HUES64 (cell line): ENCODE data around the gene CTSD.

Experiments used
- H3K27ac ChIP-seq: 2 replicates; pipeline ENCODE4 v1.7.0; 2013; ENCODE audit warnings: low read depth, low read length, inconsistent platforms
- H3K27me3 ChIP-seq: 2 replicates; pipeline ENCODE4 v1.6.1; 2013; ENCODE audit warnings: mild to moderate bottlenecking, low read length; ENCODE audit not compliant: insufficient read depth
- H3K36me3 ChIP-seq: 2 replicates; pipeline ENCODE4 v1.6.1; 2013; ENCODE audit warnings: mild to moderate bottlenecking, low read length; ENCODE audit not compliant: insufficient read depth
- H3K4me1 ChIP-seq: 2 replicates; pipeline ENCODE4 v1.6.1; 2013; ENCODE audit warnings: mild to moderate bottlenecking, low read length, moderate library complexity; ENCODE audit not compliant: insufficient read depth
- H3K4me3 ChIP-seq: 2 replicates; pipeline ENCODE4 v1.5.1; 2013; ENCODE audit warnings: mild to moderate bottlenecking, low read length, moderate library complexity
- H3K9ac ChIP-seq: 2 replicates; pipeline ENCODE4 v1.6.1; 2013; ENCODE audit warnings: mild to moderate bottlenecking, low read depth, low read length
- H3K9me3 ChIP-seq: 2 replicates; pipeline ENCODE4 v1.6.1; 2013; ENCODE audit warnings: low read depth, low read length; ENCODE audit not compliant: insufficient read depth
- WGBS: fragments of 150-250, 120-280 bp; methylation state at CpG from one replicate; pipeline ENCODE4 v1.1.7; 2013; ENCODE audit warnings: missing lambda C conversion rate; 5-methylcytosine and 5-hydroxymethylcytosine counted together

The CTSD gene

GRCh38 chr11:1758611-1759150 lies 5.0 kb downstream of the CTSD start:
- Histone ChIP-seq H3K4me3 (no peak overlapping the region), H3K27ac (no peak overlapping the region), H3K9me3 (no peaks in the 10 kb centered on the region), H3K4me1 (no peaks in the 10 kb centered on the region; the same call in 1 of the 2 replicates), H3K36me3 (peaks cover 24% of the 10 kb centered on the region), H3K9ac (no peak overlapping the region), H3K27me3 (no peaks in the 10 kb centered on the region)
- 93% methylated on average over 21 of the region's 21 CpGs for WGBS

- peaks cover 26% of the 10 kb centered on the region for H3K36me3 ChIP-seq
These were observed 5.7 kb downstream of the CTSD start for GRCh38 chr11:1757861-1758610.

GRCh38 chr11:1756791-1757771 lies 6.6 kb downstream of the CTSD start:
- Histone ChIP-seq H3K4me3 (no peak overlapping the region), H3K9me3 (no peaks in the 10 kb centered on the region), H3K4me1 (no peaks in the 10 kb centered on the region), H3K27me3 (no peaks in the 10 kb centered on the region), H3K27ac (no peak overlapping the region), H3K9ac (no peak overlapping the region), H3K36me3 (peaks cover 26% of the 10 kb centered on the region)
- 95% methylated on average over 41 of the region's 41 CpGs for WGBS

More at GRCh38 chr11:1757861-1758610, 5.7 kb downstream of the CTSD start:
- no peaks in the 10 kb centered on the region; the same call in 1 of the 2 replicates for H3K4me1 ChIP-seq
- WGBS = 89% methylated on average over 17 of the region's 17 CpGs
- H3K9me3 ChIP-seq = no peaks in the 10 kb centered on the region
- no peak overlapping the region for H3K9ac ChIP-seq
- no peak overlapping the region for H3K4me3 ChIP-seq
- H3K27ac ChIP-seq = no peak overlapping the region
- H3K27me3 ChIP-seq = no peaks in the 10 kb centered on the region

GRCh38 chr11:1755692-1756561 lies 7.8 kb downstream of the CTSD start:
- 92% methylated on average over 16 of the region's 16 CpGs for WGBS
- Histone ChIP-seq H3K27ac (no peak overlapping the region), H3K9ac (no peak overlapping the region), H3K4me3 (no peak overlapping the region), H3K4me1 (no peaks in the 10 kb centered on the region), H3K27me3 (no peaks in the 10 kb centered on the region), H3K36me3 (peaks cover 22% of the 10 kb centered on the region), H3K9me3 (no peaks in the 10 kb centered on the region)

- WGBS = 93% methylated on average over 9 of the region's 9 CpGs
- Histone ChIP-seq H3K27ac (no peak overlapping the region), H3K4me3 (no peak overlapping the region), H3K27me3 (peaks cover 4% of the 10 kb centered on the region; the same call in 1 of the 2 replicates), H3K36me3 (peaks cover 21% of the 10 kb centered on the region), H3K9ac (no peak overlapping the region), H3K4me1 (no peaks in the 10 kb centered on the region), H3K9me3 (no peaks in the 10 kb centered on the region)
These were observed 8.4 kb downstream of the CTSD start for GRCh38 chr11:1755344-1755691.

- H3K4me1 ChIP-seq = no peaks in the 10 kb centered on the region
- 96% methylated on average over 8 of the region's 8 CpGs for WGBS
- H3K9ac ChIP-seq = no peak overlapping the region
- H3K36me3 ChIP-seq = peaks cover 21% of the 10 kb centered on the region; the same call in 1 of the 2 replicates
- peaks cover 11% of the 10 kb centered on the region for H3K27me3 ChIP-seq
- no peaks in the 10 kb centered on the region for H3K9me3 ChIP-seq
- no peak overlapping the region for H3K4me3 ChIP-seq
- no peak overlapping the region for H3K27ac ChIP-seq
These were observed 9.2 kb downstream of the CTSD start for GRCh38 chr11:1754376-1755150.

- 96% methylated on average over 14 of the region's 14 CpGs for WGBS
- no peak overlapping the region for H3K27ac ChIP-seq
- no peak overlapping the region for H3K9ac ChIP-seq
These were observed 9.8 kb downstream of the CTSD start for GRCh38 chr11:1753929-1754305.

GRCh38 chr11:1753229-1753928 lies 10.3 kb downstream of the CTSD start:
- Histone ChIP-seq H3K9ac (no peak overlapping the region), H3K4me1 (no peaks in the 10 kb centered on the region), H3K27ac (no peak overlapping the region), H3K27me3 (peaks cover 23% of the 10 kb centered on the region), H3K4me3 (no peak overlapping the region), H3K36me3 (peaks cover 17% of the 10 kb centered on the region; the same call in 1 of the 2 replicates), H3K9me3 (no peaks in the 10 kb centered on the region)
- 96% methylated on average over 38 of the region's 38 CpGs for WGBS

More at GRCh38 chr11:1753929-1754305, 9.8 kb downstream of the CTSD start:
- Histone ChIP-seq H3K9me3 (no peaks in the 10 kb centered on the region), H3K36me3 (peaks cover 17% of the 10 kb centered on the region; the same call in 1 of the 2 replicates), H3K27me3 (peaks cover 18% of the 10 kb centered on the region), H3K4me3 (no peak overlapping the region), H3K4me1 (no peaks in the 10 kb centered on the region)

- WGBS = 98% methylated on average over 10 of the region's 10 CpGs
- Histone ChIP-seq H3K4me3 (no peak overlapping the region), H3K36me3 (peaks cover 17% of the 10 kb centered on the region; the same call in 1 of the 2 replicates), H3K27ac (no peak overlapping the region), H3K9me3 (no peaks in the 10 kb centered on the region), H3K27me3 (peaks cover 28% of the 10 kb centered on the region), H3K4me1 (no peaks in the 10 kb centered on the region), H3K9ac (no peak overlapping the region)
These were observed 10.9 kb downstream of the CTSD start for GRCh38 chr11:1752907-1753228.
